Measurements from ENCODE around the gene IFI30.

Gene IFI30

GRCh38 chr19:18194554-18195238, 21.1 kb downstream of the IFI30 start:
- H3K4me3 ChIP-seq (ENCODE audit: low read length) = peak overlapping the region; percentile 93
- no peak overlapping the region for H3K27ac ChIP-seq (ENCODE audit: low read length)

DNA sequence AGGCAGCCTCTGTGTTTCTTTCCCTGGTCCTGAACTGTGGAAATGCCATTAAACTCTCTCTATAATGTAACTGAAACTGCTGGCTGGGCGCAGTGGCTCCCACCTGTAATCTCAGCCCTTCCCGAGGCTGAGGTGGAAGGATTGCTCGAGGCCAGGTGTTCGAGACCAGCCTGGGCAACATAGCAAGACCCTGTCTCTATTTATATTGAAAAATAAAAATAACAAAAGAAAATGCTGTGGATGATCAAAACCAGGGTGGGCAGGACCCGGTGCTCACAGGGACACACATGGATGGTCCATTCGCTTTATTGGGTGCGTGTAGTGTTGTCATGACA, 22.9 kb downstream of the IFI30 start:
- Histone ChIP-seq H3K4me3 (ENCODE audit: low read length) (no peak overlapping the region), H3K27me3 (ENCODE audit: insufficient read depth, low read length) (no peaks in the 10 kb centered on the region), H3K36me3 (ENCODE audit: insufficient read depth, low read depth, low read length) (peaks cover 38% of the 10 kb centered on the region), H3K9ac (ENCODE audit: low read depth, low read length) (no peak overlapping the region), H3K27ac (ENCODE audit: low read length) (no peak overlapping the region), H3K9me3 (ENCODE audit: insufficient read depth, low read depth, low read length) (no peaks in the 10 kb centered on the region), H3K4me1 (ENCODE audit: insufficient read depth, low read length) (peaks cover 8% of the 10 kb centered on the region; the same call in 1 of the 2 replicates)

More at GRCh38 chr19:18194554-18195238, 21.1 kb downstream of the IFI30 start:
- no peaks in the 10 kb centered on the region for H3K27me3 ChIP-seq (ENCODE audit: insufficient read depth, low read length)
- H3K9ac ChIP-seq (ENCODE audit: low read depth, low read length) = peak overlapping the region; percentile 76; the same call in 1 of the 2 replicates
- peaks cover 8% of the 10 kb centered on the region; the same call in 1 of the 2 replicates for H3K4me1 ChIP-seq (ENCODE audit: insufficient read depth, low read length)
- no peaks in the 10 kb centered on the region for H3K9me3 ChIP-seq (ENCODE audit: insufficient read depth, low read depth, low read length)
- H3K36me3 ChIP-seq (ENCODE audit: insufficient read depth, low read depth, low read length) = peaks cover 30% of the 10 kb centered on the region

- no peak overlapping the region for H3K9ac ChIP-seq (ENCODE audit: low read depth, low read length)
- H3K9me3 ChIP-seq (ENCODE audit: insufficient read depth, low read depth, low read length) = no peaks in the 10 kb centered on the region
- peaks cover 8% of the 10 kb centered on the region; the same call in 1 of the 2 replicates for H3K4me1 ChIP-seq (ENCODE audit: insufficient read depth, low read length)
- H3K27me3 ChIP-seq (ENCODE audit: insufficient read depth, low read length) = no peaks in the 10 kb centered on the region
- H3K4me3 ChIP-seq (ENCODE audit: low read length) = no peak overlapping the region
- no peak overlapping the region for H3K27ac ChIP-seq (ENCODE audit: low read length)
- H3K36me3 ChIP-seq (ENCODE audit: insufficient read depth, low read depth, low read length) = peaks cover 38% of the 10 kb centered on the region
Measured at GRCh38 chr19:18197306-18197705, 23.7 kb downstream of the IFI30 start.

DNA sequence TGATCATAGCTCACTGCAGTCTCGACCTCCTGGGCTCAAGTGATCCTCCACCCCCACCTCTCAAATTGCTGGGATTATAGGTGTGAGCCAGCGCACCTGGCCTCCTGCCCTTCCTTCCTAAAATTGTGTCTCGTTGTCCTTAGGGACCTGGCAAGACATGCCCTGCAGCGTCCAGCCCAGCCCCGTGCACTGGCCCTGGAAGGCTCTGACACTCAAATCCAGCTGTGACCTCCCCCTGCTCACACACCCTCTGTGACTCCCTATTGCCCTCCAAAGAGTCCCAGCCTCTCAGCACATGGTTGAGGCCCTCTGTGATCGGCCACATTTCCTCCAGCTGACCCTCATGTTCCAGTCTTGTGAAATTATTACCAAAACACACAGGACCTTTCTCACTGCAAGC, 24.3 kb downstream of the IFI30 start:
- H3K27ac ChIP-seq (ENCODE audit: low read length) = no peak overlapping the region
- H3K4me3 ChIP-seq (ENCODE audit: low read length) = no peak overlapping the region
- peaks cover under 1% of the 10 kb centered on the region; the same call in 1 of the 2 replicates for H3K27me3 ChIP-seq (ENCODE audit: insufficient read depth, low read length)
- H3K9ac ChIP-seq (ENCODE audit: low read depth, low read length) = no peak overlapping the region
- peaks cover 38% of the 10 kb centered on the region for H3K36me3 ChIP-seq (ENCODE audit: insufficient read depth, low read depth, low read length)
- H3K4me1 ChIP-seq (ENCODE audit: insufficient read depth, low read length) = peaks cover 8% of the 10 kb centered on the region; the same call in 1 of the 2 replicates
- H3K9me3 ChIP-seq (ENCODE audit: insufficient read depth, low read depth, low read length) = no peaks in the 10 kb centered on the region

GRCh38 chr19:18198374-18198773, 24.8 kb downstream of the IFI30 start:
- Histone ChIP-seq H3K36me3 (ENCODE audit: insufficient read depth, low read depth, low read length) (peaks cover 38% of the 10 kb centered on the region), H3K27ac (ENCODE audit: low read length) (no peak overlapping the region), H3K4me1 (ENCODE audit: insufficient read depth, low read length) (peaks cover 8% of the 10 kb centered on the region; the same call in 1 of the 2 replicates), H3K9ac (ENCODE audit: low read depth, low read length) (no peak overlapping the region), H3K27me3 (ENCODE audit: insufficient read depth, low read length) (peaks cover 5% of the 10 kb centered on the region), H3K9me3 (ENCODE audit: insufficient read depth, low read depth, low read length) (no peaks in the 10 kb centered on the region), H3K4me3 (ENCODE audit: low read length) (no peak overlapping the region)

DNA sequence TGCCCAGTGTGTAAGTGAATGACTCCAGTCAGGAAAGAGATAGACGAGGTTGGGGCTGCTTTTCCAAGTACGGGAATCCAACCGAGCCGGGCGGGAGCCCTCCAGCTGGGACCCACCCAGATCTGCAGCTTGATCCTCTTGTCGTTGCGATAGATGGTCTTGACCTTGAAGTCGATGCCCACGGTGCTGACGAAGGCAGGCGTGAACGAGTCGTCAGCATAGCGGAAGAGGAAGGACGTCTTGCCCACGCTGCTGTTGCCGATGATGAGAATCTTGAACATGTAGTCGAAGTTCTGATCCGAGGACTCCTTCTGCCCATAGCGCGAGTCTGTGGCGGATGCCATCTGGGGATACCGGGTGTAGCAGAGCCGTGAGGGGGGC, 28.8 kb downstream of the IFI30 start:
- Histone ChIP-seq H3K27ac (ENCODE audit: low read length) (no peak overlapping the region), H3K9ac (ENCODE audit: low read depth, low read length) (no peak overlapping the region), H3K4me3 (ENCODE audit: low read length) (no peak overlapping the region), H3K36me3 (ENCODE audit: insufficient read depth, low read depth, low read length) (peaks cover 26% of the 10 kb centered on the region; the same call in 1 of the 2 replicates), H3K27me3 (ENCODE audit: insufficient read depth, low read length) (peaks cover 6% of the 10 kb centered on the region), H3K4me1 (ENCODE audit: insufficient read depth, low read length) (peaks cover 7% of the 10 kb centered on the region; the same call in 1 of the 2 replicates), H3K9me3 (ENCODE audit: insufficient read depth, low read depth, low read length) (no peaks in the 10 kb centered on the region)

GRCh38 chr19:18202778-18203407, 29.3 kb downstream of the IFI30 start:
- Histone ChIP-seq H3K9ac (ENCODE audit: low read depth, low read length) (peak overlapping the region; percentile 65; the same call in 1 of the 2 replicates), H3K36me3 (ENCODE audit: insufficient read depth, low read depth, low read length) (peaks cover 26% of the 10 kb centered on the region; the same call in 1 of the 2 replicates), H3K27me3 (ENCODE audit: insufficient read depth, low read length) (peaks cover 6% of the 10 kb centered on the region), H3K4me1 (ENCODE audit: insufficient read depth, low read length) (peaks cover 7% of the 10 kb centered on the region; the same call in 1 of the 2 replicates), H3K4me3 (ENCODE audit: low read length) (peak overlapping the region; percentile 86), H3K27ac (ENCODE audit: low read length) (no peak overlapping the region), H3K9me3 (ENCODE audit: insufficient read depth, low read depth, low read length) (no peaks in the 10 kb centered on the region)

DNA sequence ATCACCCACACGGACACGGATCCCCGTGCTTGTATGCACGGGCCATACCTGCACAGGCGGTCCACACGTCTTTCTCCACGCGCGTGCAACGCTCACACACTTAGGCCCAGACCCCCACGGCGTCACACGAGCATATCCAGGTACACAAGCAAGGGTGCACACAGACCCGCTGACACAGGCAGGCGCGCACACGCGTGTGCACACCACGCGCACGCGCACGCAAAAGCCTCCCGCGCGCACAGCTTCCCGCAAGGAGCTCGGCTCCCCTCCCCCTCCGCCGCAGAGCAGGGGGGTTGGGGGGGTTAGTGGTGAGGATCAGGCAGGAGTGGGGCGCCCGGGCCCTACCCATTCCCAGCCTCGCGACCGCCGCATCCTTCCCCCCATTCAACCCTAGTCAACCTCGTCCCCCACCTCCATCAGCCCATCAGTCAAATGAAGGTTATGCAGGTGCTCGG, 29.8 kb downstream of the IFI30 start:
- peaks cover 6% of the 10 kb centered on the region for H3K27me3 ChIP-seq (ENCODE audit: insufficient read depth, low read length)
- peak overlapping the region; percentile 65; the same call in 1 of the 2 replicates for H3K9ac ChIP-seq (ENCODE audit: low read depth, low read length)
- H3K4me3 ChIP-seq (ENCODE audit: low read length) = peak overlapping the region; percentile 86
- H3K36me3 ChIP-seq (ENCODE audit: insufficient read depth, low read depth, low read length) = peaks cover 21% of the 10 kb centered on the region; the same call in 1 of the 2 replicates
- no peak overlapping the region for H3K27ac ChIP-seq (ENCODE audit: low read length)
- no peaks in the 10 kb centered on the region for H3K9me3 ChIP-seq (ENCODE audit: insufficient read depth, low read depth, low read length)
- H3K4me1 ChIP-seq (ENCODE audit: insufficient read depth, low read length) = peaks cover 7% of the 10 kb centered on the region; the same call in 1 of the 2 replicates

GRCh38 chr19:18203863-18204393, 30.3 kb downstream of the IFI30 start, which contains the start of gene RAB3A:
Gene RAB3A, minus strand, starts transcription at chr19:18204042. Its CDS starts 1,302 bp downstream, at chr19:18202740.
- Histone ChIP-seq H3K9me3 (ENCODE audit: insufficient read depth, low read depth, low read length) (no peaks in the 10 kb centered on the region), H3K36me3 (ENCODE audit: insufficient read depth, low read depth, low read length) (peaks cover 16% of the 10 kb centered on the region; the same call in 1 of the 2 replicates), H3K4me3 (ENCODE audit: low read length) (peak within 1 kb of the TSS; percentile 86), H3K9ac (ENCODE audit: low read depth, low read length) (peak within 1 kb of the TSS; percentile 89; the same call in 1 of the 2 replicates), H3K27ac (ENCODE audit: low read length) (peak within 1 kb of the TSS; percentile 90), H3K4me1 (ENCODE audit: insufficient read depth, low read length) (peaks cover 7% of the 10 kb centered on the region; the same call in 1 of the 2 replicates), H3K27me3 (ENCODE audit: insufficient read depth, low read length) (peaks cover 6% of the 10 kb centered on the region)

- Histone ChIP-seq H3K27me3 (ENCODE audit: insufficient read depth, low read length) (peaks cover 6% of the 10 kb centered on the region), H3K4me3 (ENCODE audit: low read length) (peak overlapping the region; percentile 82), H3K9me3 (ENCODE audit: insufficient read depth, low read depth, low read length) (no peaks in the 10 kb centered on the region), H3K4me1 (ENCODE audit: insufficient read depth, low read length) (peaks cover 7% of the 10 kb centered on the region; the same call in 1 of the 2 replicates), H3K9ac (ENCODE audit: low read depth, low read length) (peak overlapping the region; percentile 89; the same call in 1 of the 2 replicates), H3K36me3 (ENCODE audit: insufficient read depth, low read depth, low read length) (peaks cover 9% of the 10 kb centered on the region; the same call in 1 of the 2 replicates), H3K27ac (ENCODE audit: low read length) (peak overlapping the region; percentile 90)
Measured at GRCh38 chr19:18204394-18205199, 31.0 kb downstream of the IFI30 start.

Data from iPS-20b (cell line).